Kidney epithelial cell (primary cell): ENCODE measurements around the gene POLR3C. TPM values are rescaled to one million over a fixed set of nuclear protein-coding genes. Genes with fewer than 3 reads are reported as not detected.
"Not testable (repeated sequence)": the region's sequence is repeated elsewhere in the genome, so short reads cannot be mapped to it uniquely, and the experiment has no call there.

Experiments used
- DNase-seq: peaks from one replicate; pipeline ENCODE4 v3.0.0-alpha.2; 2010; ENCODE audit warnings: low read depth
- H3K27me3 ChIP-seq: 2 replicates; pipeline ENCODE4 v1.6.0; 2011; ENCODE audit warnings: low read length; ENCODE audit not compliant: control insufficient read depth, insufficient read depth
- H3K36me3 ChIP-seq: 2 replicates; pipeline ENCODE4 v1.5.1; 2011; ENCODE audit warnings: low read length; ENCODE audit not compliant: control insufficient read depth, insufficient read depth
- H3K4me3 ChIP-seq: 2 replicates; pipeline ENCODE4 v1.5.1; 2011; ENCODE audit warnings: low read depth, mild to moderate bottlenecking, control low read depth, low read length
- CTCF ChIP-seq: IDR thresholded peaks from 2 replicates; pipeline ENCODE4 v1.5.1; 2011; ENCODE audit warnings: mild to moderate bottlenecking, moderate library complexity, low read length, control low read depth, inconsistent platforms; ENCODE audit not compliant: insufficient read depth, poor library complexity, severe bottlenecking
- total RNA-seq: library from RNA; depleted of rRNA; stranded (reverse); fragments of >200 nt; gene quantifications from 2 replicates; pipeline ENCODE4 v1.2.3, GENCODE V29; 2015

Gene POLR3C
- total RNA-seq, 1 donor from 2014 or later: 43.4 TPM

- H3K4me3 ChIP-seq: peak overlapping the region; percentile 35
- not testable (repeated sequence) for DNase-seq
Observed at GRCh38 chr1:145822779-145823331, 1.1 kb upstream of the POLR3C start.

DNA sequence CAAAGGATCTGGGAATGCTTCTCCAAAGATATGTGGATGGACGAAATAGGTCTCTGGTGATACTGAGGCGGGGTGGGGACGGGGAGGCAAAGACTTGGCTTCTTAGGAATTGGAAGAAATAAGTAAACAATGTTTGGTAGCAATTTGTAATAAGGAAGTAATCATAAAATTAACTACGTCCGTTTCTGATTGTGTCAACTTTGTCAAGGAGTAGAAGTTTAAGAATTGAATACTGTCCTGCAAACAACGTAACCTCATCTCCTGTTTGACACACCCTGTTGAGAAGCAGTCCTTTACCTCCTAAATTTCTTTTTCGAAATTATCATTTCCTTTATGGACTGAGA lies 471 bp downstream of the POLR3C start:
- no peaks in the 10 kb centered on the region for H3K27me3 ChIP-seq
- H3K4me3 ChIP-seq: peak overlapping the region; percentile 96
- TF ChIP-seq CTCF: no peak
- peaks cover 1% of the 10 kb centered on the region for H3K36me3 ChIP-seq
- no peak for DNase-seq

More at GRCh38 chr1:145822779-145823331, 1.1 kb upstream of the POLR3C start:
- H3K27me3 ChIP-seq, H3K36me3 ChIP-seq: not testable (repeated sequence)

GRCh38 chr1:145826030-145826429 lies 2.0 kb downstream of the POLR3C start:
- no peak for TF ChIP-seq CTCF
- H3K36me3 ChIP-seq: peaks cover 1% of the 10 kb centered on the region
- no peaks in the 10 kb centered on the region for H3K27me3 ChIP-seq
- no peak for DNase-seq
- no peak overlapping the region for H3K4me3 ChIP-seq

DNA sequence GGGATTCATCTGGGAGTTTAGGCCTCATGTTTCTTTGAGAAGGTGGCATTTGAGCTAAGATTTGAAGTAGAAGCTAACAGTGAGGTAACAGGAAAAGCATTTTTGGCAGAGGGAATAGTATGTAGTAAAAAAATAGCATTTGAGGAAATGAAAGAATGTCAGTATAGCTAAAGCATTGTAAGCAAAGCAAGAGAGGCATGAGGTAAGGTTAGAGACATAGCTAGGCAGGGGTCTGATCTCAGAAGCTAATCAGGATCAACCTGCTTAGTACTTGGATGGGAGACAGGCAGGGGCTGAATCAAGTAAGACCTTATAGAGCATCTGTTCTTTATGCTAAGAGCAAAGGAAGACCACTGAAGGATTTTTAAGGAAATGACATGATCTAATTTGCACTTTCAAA lies 4.0 kb downstream of the POLR3C start:
- no peak for DNase-seq
- Histone ChIP-seq H3K27me3 (no peaks in the 10 kb centered on the region), H3K4me3 (no peak overlapping the region), H3K36me3 (peaks cover 1% of the 10 kb centered on the region)
- no peak for TF ChIP-seq CTCF

DNA sequence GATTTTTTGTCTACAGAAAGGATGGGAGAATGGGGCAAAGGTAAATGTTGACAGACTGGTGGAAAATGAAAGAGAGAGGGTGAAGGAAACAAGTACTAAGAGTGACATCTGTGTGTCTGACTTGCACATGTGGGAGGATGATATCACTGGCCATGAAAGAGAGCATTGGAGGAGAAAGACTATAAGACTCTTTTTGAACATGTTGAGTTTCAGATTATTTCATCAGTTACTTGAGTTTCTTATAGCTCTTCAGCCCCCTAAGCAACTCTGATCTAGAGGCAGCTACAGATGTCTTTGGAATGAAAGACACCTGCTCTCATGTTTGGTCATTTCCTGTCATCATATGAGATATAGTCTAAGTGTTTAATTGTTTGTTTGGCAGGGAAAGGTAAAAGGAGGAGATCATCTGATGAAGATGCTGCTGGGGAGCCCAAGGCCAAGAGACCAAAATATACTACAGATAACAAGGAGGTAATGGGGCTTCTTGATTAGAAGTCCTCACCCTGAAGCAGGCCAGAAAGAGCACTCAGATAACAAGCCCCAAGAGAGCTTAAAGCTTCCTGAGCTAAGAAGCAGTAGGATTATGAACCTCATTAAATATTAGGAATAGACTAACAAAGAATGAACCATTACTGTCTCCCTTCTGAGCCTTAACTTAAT lies 4.5 kb downstream of the POLR3C start:
- Histone ChIP-seq H3K36me3 (peaks cover 1% of the 10 kb centered on the region), H3K27me3 (no peaks in the 10 kb centered on the region), H3K4me3 (no peak overlapping the region)
- TF ChIP-seq CTCF: no peak
- no peak for DNase-seq

DNA sequence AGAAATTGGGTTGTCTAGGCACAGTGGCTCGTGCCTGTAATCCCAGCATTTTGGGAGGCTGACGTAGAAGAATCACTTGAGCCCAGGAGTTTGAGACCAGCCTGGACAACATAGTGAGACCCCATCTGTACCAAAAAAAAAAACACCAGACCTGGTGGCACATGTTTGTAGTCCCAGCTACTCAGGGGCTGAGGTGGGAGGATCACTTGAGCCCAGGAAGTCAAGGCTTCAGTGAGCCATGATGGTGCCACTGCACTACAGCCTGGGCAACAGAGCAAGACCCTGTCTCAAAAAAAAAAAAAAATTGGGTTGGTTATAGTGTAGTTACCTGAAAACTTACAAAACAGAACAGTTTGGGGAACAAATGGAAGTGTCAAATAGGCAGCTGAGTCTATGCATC lies 6.8 kb downstream of the POLR3C start:
- not testable (repeated sequence) for DNase-seq, H3K4me3 ChIP-seq, H3K27me3 ChIP-seq, H3K36me3 ChIP-seq

DNA sequence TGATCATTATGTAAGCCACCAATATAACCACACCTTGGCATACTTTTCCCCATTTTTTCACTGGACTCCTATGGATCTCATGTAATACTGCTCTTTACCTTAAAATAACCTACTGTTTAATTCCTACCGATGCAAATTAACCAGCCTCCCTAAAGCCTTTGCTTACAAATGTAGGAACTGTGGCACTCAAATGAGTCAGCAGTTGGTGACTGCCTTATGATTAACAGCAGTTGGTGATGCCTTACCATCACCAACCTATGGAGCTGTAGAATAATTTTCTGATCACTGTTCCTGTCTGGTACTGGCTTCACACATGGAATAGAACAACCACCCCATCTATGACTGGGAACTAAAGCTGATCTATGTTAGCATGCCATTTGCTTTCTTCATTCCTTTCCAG lies 13.7 kb downstream of the POLR3C start:
- no peak for DNase-seq
- no peak for TF ChIP-seq CTCF
- Histone ChIP-seq H3K27me3 (no peaks in the 10 kb centered on the region), H3K4me3 (no peak overlapping the region), H3K36me3 (peaks cover 3% of the 10 kb centered on the region)
